Measurements from ENCODE around the gene KRT83.

The KRT83 gene

DNA sequence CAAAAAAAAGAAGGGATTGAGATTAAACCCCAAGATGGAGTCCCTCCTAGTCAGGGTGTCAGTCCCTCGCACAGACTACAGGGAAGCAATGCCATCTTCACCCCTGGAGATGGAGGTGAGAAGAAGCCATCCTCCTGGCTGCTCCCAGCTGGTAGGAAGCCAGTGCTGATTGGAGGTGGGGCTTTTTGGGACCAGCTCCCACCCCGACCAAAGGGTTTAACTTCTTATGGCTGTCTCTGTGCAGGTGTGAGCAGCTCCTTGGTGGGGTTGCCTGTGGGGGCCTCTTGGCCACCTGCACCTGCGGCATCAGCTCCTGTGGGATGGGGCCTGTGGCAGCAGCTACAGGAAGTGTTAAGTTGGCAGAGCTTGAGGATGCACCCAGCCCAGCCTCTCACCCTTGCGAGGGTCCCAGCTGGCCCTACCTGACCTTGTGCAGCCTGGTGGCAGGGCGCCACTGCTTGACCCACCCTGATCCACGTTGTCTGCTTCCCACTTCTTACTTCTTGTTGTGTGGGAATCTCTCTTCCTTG is 50.6 kb downstream of the KRT83 start:
- H3K4me3 ChIP-seq (ENCODE audit: low read length, poor library complexity, severe bottlenecking) = no peak overlapping the region
- no peak for TF ChIP-seq EZH2phosphoT487 (IDR thresholded peaks at IDR 0.05; ENCODE audit: borderline replicate concordance)
- TF ChIP-seq, protein P1, sequence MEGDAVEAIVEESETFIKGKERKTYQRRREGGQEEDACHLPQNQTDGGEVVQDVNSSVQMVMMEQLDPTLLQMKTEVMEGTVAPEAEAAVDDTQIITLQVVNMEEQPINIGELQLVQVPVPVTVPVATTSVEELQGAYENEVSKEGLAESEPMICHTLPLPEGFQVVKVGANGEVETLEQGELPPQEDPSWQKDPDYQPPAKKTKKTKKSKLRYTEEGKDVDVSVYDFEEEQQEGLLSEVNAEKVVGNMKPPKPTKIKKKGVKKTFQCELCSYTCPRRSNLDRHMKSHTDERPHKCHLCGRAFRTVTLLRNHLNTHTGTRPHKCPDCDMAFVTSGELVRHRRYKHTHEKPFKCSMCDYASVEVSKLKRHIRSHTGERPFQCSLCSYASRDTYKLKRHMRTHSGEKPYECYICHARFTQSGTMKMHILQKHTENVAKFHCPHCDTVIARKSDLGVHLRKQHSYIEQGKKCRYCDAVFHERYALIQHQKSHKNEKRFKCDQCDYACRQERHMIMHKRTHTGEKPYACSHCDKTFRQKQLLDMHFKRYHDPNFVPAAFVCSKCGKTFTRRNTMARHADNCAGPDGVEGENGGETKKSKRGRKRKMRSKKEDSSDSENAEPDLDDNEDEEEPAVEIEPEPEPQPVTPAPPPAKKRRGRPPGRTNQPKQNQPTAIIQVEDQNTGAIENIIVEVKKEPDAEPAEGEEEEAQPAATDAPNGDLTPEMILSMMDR (conservative IDR thresholded peaks at IDR 0.05; ENCODE audit: low read length) = no peak
- no peaks in the 10 kb centered on the region for H3K9me3 ChIP-seq (ENCODE audit: insufficient read depth, low read depth, low read length)
- H3K9me2 ChIP-seq (replicated peaks; ENCODE audit: low read depth, low read length) = no peaks in the 10 kb centered on the region
- no peaks in the 10 kb centered on the region for H3F3A ChIP-seq (ENCODE audit: low read depth)
- no peaks in the 10 kb centered on the region for H3K79me2 ChIP-seq (ENCODE audit: insufficient read depth, low read length)
- no peak overlapping the region for H2AFZ ChIP-seq (ENCODE audit: low read length)
- no peaks in the 10 kb centered on the region for H3K4me1 ChIP-seq (ENCODE audit: insufficient read depth, low read length, poor library complexity, severe bottlenecking)
- H4K20me1 ChIP-seq (ENCODE audit: insufficient read depth, low read length, poor library complexity, severe bottlenecking) = no peaks in the 10 kb centered on the region
- H3K36me3 ChIP-seq (ENCODE audit: insufficient read depth, low read length) = no peaks in the 10 kb centered on the region
- no peak overlapping the region for H3K4me2 ChIP-seq (ENCODE audit: low read depth, low read length, poor library complexity, severe bottlenecking)
- no peaks in the 10 kb centered on the region for H3K27me3 ChIP-seq (ENCODE audit: insufficient read depth, low read length, poor library complexity, severe bottlenecking)
- no peak overlapping the region for H3K9ac ChIP-seq (ENCODE audit: low read depth, low read length, poor library complexity, severe bottlenecking)

GRCh38 chr12:52268212-52268611 is 53.0 kb downstream of the KRT83 start:
- Histone ChIP-seq H3K79me2 (ENCODE audit: insufficient read depth, low read length) (no peaks in the 10 kb centered on the region), H3K9me2 (replicated peaks; ENCODE audit: low read depth, low read length) (no peaks in the 10 kb centered on the region), H2AFZ (ENCODE audit: low read length) (no peak overlapping the region), H3K36me3 (ENCODE audit: insufficient read depth, low read length) (no peaks in the 10 kb centered on the region), H3K4me2 (ENCODE audit: low read depth, low read length, poor library complexity, severe bottlenecking) (no peak overlapping the region), H3F3A (ENCODE audit: low read depth) (no peaks in the 10 kb centered on the region), H3K9me3 (ENCODE audit: insufficient read depth, low read depth, low read length) (no peaks in the 10 kb centered on the region), H3K4me3 (ENCODE audit: low read length, poor library complexity, severe bottlenecking) (no peak overlapping the region), H3K9ac (ENCODE audit: low read depth, low read length, poor library complexity, severe bottlenecking) (no peak overlapping the region), H4K20me1 (ENCODE audit: insufficient read depth, low read length, poor library complexity, severe bottlenecking) (no peaks in the 10 kb centered on the region), H3K4me1 (ENCODE audit: insufficient read depth, low read length, poor library complexity, severe bottlenecking) (no peaks in the 10 kb centered on the region), H3K27me3 (ENCODE audit: insufficient read depth, low read length, poor library complexity, severe bottlenecking) (no peaks in the 10 kb centered on the region)
- no peak for TF ChIP-seq EZH2phosphoT487 (IDR thresholded peaks at IDR 0.05; ENCODE audit: borderline replicate concordance)
- TF ChIP-seq, protein P1 (conservative IDR thresholded peaks at IDR 0.05; ENCODE audit: low read length) = no peak

DNA sequence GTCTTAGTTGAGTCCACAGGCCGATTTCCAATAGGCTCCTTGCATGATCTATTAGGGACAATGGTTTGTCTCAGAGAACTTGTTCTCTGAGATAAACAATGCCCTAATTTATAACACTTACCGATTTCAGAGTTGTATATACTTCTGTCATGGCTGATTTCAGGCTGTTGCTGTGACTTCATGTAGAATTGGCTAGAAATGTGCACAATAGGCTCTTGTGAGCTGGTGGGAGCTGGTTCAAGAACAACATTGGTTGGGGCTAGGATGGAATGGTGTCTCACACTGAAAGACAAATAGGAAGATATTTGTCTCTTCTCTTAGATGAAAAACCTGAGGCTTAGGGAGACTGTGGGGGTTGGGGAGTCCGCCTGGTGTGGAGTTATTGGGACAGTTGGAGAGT is 53.5 kb downstream of the KRT83 start:
- H3K79me2 ChIP-seq (ENCODE audit: insufficient read depth, low read length) = no peaks in the 10 kb centered on the region
- H3K4me3 ChIP-seq (ENCODE audit: low read length, poor library complexity, severe bottlenecking) = no peak overlapping the region
- no peaks in the 10 kb centered on the region for H3K9me2 ChIP-seq (replicated peaks; ENCODE audit: low read depth, low read length)
- no peak overlapping the region for H3K9ac ChIP-seq (ENCODE audit: low read depth, low read length, poor library complexity, severe bottlenecking)
- H3F3A ChIP-seq (ENCODE audit: low read depth) = no peaks in the 10 kb centered on the region
- no peaks in the 10 kb centered on the region for H3K27me3 ChIP-seq (ENCODE audit: insufficient read depth, low read length, poor library complexity, severe bottlenecking)
- no peaks in the 10 kb centered on the region for H3K9me3 ChIP-seq (ENCODE audit: insufficient read depth, low read depth, low read length)
- H3K4me2 ChIP-seq (ENCODE audit: low read depth, low read length, poor library complexity, severe bottlenecking) = no peak overlapping the region
- TF ChIP-seq, protein P1 (conservative IDR thresholded peaks at IDR 0.05; ENCODE audit: low read length) = no peak
- TF ChIP-seq EZH2phosphoT487 (IDR thresholded peaks at IDR 0.05; ENCODE audit: borderline replicate concordance) = no peak
- no peaks in the 10 kb centered on the region for H3K4me1 ChIP-seq (ENCODE audit: insufficient read depth, low read length, poor library complexity, severe bottlenecking)
- no peak overlapping the region for H2AFZ ChIP-seq (ENCODE audit: low read length)
- no peaks in the 10 kb centered on the region for H4K20me1 ChIP-seq (ENCODE audit: insufficient read depth, low read length, poor library complexity, severe bottlenecking)
- H3K36me3 ChIP-seq (ENCODE audit: insufficient read depth, low read length) = no peaks in the 10 kb centered on the region

Measured in Loucy (cell line).